ENCODE results near the gene RDX. TPM values are rescaled to one million over a fixed set of nuclear protein-coding genes. Genes with fewer than 3 reads are reported as not detected.

Gene RDX
- total RNA-seq, 4 donors from 2014 or later, result 35.3 to 62.9 (median 51.7) TPM

DNA sequence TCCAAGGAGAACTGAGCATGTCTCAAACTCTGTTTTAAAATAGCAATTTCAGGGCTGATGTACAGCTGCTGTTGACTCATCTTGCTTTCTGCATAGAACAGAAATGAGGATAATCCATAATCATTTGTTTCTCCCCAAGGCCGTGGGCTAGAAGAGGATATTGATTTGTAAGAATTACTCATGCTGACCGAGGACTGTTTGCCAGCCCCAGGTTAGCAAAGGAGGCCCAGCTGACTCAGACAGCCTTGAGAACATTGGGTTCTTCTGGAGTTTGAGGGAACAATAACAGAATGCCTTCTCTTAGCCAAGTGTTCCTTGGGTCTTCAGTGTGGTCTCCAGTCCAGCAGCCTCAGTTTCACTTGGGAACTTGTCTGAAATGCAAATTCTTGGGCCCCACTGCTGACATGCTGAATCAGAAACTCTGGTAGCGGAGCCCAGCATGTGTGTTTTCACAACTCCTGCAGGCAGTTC lies 111.3 kb downstream of the RDX start:
- H3K4me3 ChIP-seq, result no peak overlapping the region
- peaks cover 0 to 11% (median 0%) of the 10 kb centered on the region in 3 donors for H3K4me1 ChIP-seq
- no peak overlapping the region for H3K27ac ChIP-seq
- no peaks in the 10 kb centered on the region for H3K27me3 ChIP-seq
- DNase-seq, result no peak
- H3K9me3 ChIP-seq, result no peaks in the 10 kb centered on the region
- H3K36me3 ChIP-seq, result no peaks in the 10 kb centered on the region
- intact Hi-C loops (cut with DNase I), result loop anchor here (10.0 kb wide), 1 partner anchor 230 kb away; no protein-coding TSS in a partner anchor
- TF ChIP-seq POLR2A (IDR thresholded peaks at IDR 0.05), result no peak
- TF ChIP-seq, protein P1, sequence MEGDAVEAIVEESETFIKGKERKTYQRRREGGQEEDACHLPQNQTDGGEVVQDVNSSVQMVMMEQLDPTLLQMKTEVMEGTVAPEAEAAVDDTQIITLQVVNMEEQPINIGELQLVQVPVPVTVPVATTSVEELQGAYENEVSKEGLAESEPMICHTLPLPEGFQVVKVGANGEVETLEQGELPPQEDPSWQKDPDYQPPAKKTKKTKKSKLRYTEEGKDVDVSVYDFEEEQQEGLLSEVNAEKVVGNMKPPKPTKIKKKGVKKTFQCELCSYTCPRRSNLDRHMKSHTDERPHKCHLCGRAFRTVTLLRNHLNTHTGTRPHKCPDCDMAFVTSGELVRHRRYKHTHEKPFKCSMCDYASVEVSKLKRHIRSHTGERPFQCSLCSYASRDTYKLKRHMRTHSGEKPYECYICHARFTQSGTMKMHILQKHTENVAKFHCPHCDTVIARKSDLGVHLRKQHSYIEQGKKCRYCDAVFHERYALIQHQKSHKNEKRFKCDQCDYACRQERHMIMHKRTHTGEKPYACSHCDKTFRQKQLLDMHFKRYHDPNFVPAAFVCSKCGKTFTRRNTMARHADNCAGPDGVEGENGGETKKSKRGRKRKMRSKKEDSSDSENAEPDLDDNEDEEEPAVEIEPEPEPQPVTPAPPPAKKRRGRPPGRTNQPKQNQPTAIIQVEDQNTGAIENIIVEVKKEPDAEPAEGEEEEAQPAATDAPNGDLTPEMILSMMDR (IDR thresholded peaks at IDR 0.05), result no peak
- WGBS, 2 donors, result 26 to 58% methylated on average over 2 to 3 of the region's 3 CpGs

DNA sequence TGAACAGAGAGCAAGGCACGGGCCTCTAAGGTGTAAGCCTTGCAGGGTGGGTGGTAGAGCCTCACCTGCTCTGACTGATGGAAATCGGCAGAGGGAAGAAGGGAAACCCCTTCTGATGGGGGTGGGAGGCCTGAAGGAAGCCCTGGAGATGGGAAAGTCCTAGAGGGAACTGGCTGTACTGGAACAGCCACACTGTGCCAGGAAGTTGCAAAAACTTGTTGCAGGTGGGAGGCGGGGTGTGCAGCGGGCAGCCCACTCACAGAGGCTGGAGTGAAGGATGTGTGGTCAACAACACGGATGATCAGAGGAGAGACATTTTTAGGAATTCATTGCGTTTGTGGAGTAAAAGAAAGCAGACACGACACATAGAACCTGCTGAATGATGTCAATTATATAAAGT lies 112.0 kb downstream of the RDX start:
- DNase-seq, result no peak
- Histone ChIP-seq H3K9me3 (no peaks in the 10 kb centered on the region), H3K36me3 (no peaks in the 10 kb centered on the region), H3K4me3 (no peak overlapping the region), H3K27ac (no peak overlapping the region), H3K4me1 (peaks cover 0 to 11% (median 0%) of the 10 kb centered on the region in 3 donors), H3K27me3 (no peaks in the 10 kb centered on the region)
- intact Hi-C loops (cut with DNase I), result loop anchor here (10.0 kb wide), 1 partner anchor 230 kb away; no protein-coding TSS in a partner anchor
- TF ChIP-seq POLR2A (IDR thresholded peaks at IDR 0.05), result no peak
- TF ChIP-seq, protein P1 (IDR thresholded peaks at IDR 0.05), result no peak
- 75 to 83% methylated on average over 7 of the region's 7 CpGs for WGBS, 2 donors

- WGBS, 2 donors, result 77 to 89% methylated on average over 4 to 5 of the region's 5 CpGs
- DNase-seq, result no peak
- TF ChIP-seq, protein P1 (IDR thresholded peaks at IDR 0.05), result no peak
- no peak for TF ChIP-seq POLR2A (IDR thresholded peaks at IDR 0.05)
- Histone ChIP-seq H3K27me3 (no peaks in the 10 kb centered on the region), H3K9me3 (no peaks in the 10 kb centered on the region), H3K4me1 (peaks cover 0 to 11% (median 0%) of the 10 kb centered on the region in 3 donors), H3K4me3 (no peak overlapping the region), H3K36me3 (no peaks in the 10 kb centered on the region), H3K27ac (no peak overlapping the region)
- intact Hi-C loops (cut with DNase I), result loop anchor here (10.0 kb wide), 1 partner anchor 228 kb away; no protein-coding TSS in a partner anchor
These were observed 113.5 kb downstream of the RDX start for GRCh38 chr11:110182886-110183285.

DNA sequence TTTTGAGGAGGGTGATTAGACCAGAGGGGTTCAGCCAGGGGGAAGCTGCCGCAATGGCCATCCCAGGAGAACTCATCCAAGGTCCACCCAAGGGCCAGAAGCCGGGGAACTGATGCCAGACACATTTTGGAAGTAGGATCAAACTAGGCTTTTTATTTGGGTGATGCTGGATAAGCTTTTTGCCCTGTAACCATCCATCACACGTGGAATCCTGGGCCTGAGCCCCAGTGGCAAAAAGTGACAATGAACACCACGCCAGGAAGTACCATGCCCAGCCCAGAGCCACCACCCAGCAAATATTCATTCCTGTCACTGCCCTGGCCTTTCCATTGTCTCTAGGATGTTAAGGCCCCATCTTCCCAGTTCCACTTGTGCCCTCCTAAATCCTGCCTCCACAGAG lies 117.3 kb downstream of the RDX start:
- WGBS, 2 donors, result 67 to 76% methylated on average over 2 to 4 of the region's 4 CpGs

GRCh38 chr11:110177086-110177456 lies 119.3 kb downstream of the RDX start:
- no peak overlapping the region for H3K27ac ChIP-seq
- no peaks in the 10 kb centered on the region for H3K36me3 ChIP-seq
- no peak for DNase-seq
- TF ChIP-seq, protein P1 (IDR thresholded peaks at IDR 0.05), result no peak
- no peak for TF ChIP-seq POLR2A (IDR thresholded peaks at IDR 0.05)
- H3K4me1 ChIP-seq, result peaks cover 0 to 9% (median 0%) of the 10 kb centered on the region in 3 donors
- intact Hi-C loops (cut with DNase I), result no loop called here
- no peaks in the 10 kb centered on the region for H3K9me3 ChIP-seq
- no peaks in the 10 kb centered on the region for H3K27me3 ChIP-seq
- 48 to 61% methylated on average over 4 to 6 of the region's 7 CpGs for WGBS, 2 donors
- no peak overlapping the region for H3K4me3 ChIP-seq

More for the DNA sequence above, 117.3 kb downstream of the RDX start:
- Histone ChIP-seq H3K27me3 (no peaks in the 10 kb centered on the region), H3K27ac (no peak overlapping the region), H3K36me3 (no peaks in the 10 kb centered on the region), H3K4me1 (peaks cover 0 to 7% (median 0%) of the 10 kb centered on the region in 3 donors), H3K9me3 (no peaks in the 10 kb centered on the region), H3K4me3 (no peak overlapping the region)
- no peak for TF ChIP-seq POLR2A (IDR thresholded peaks at IDR 0.05)
- TF ChIP-seq, protein P1 (IDR thresholded peaks at IDR 0.05), result no peak
- DNase-seq, result no peak
- intact Hi-C loops (cut with DNase I), result no loop called here

Measured in esophagus squamous epithelium (tissue), 5 donors.